ENCODE data around the gene ZNHIT2.

The ZNHIT2 gene

GRCh38 chr11:65087827-65088226, 29.7 kb downstream of the ZNHIT2 start:
- Histone ChIP-seq H3K27me3 (ENCODE audit: control insufficient read depth in 2 of 2, insufficient read depth in 2 of 2, low read length in 2 of 2) (no peaks in the 10 kb centered on the region), H3K4me3 (ENCODE audit: low read length in 2 of 2) (no peak overlapping the region), H3K27ac (ENCODE audit: low read depth in 2 of 2, low read length in 2 of 2) (no peak overlapping the region), H3K9me3 (ENCODE audit: control insufficient read depth in 2 of 2, low read length in 2 of 2) (no peaks in the 10 kb centered on the region), H3K9ac (ENCODE audit: low read depth in 1 of 2, low read length in 2 of 2) (no peak overlapping the region), H3K4me1 (ENCODE audit: control insufficient read depth in 2 of 2, insufficient read depth in 2 of 2, low read length in 2 of 2) (peaks cover 13 to 21% of the 10 kb centered on the region in 2 donors), H3K36me3 (ENCODE audit: control insufficient read depth in 2 of 2, insufficient read depth in 2 of 2, low read length in 2 of 2) (peaks cover 38 to 47% of the 10 kb centered on the region in 2 donors)

DNA sequence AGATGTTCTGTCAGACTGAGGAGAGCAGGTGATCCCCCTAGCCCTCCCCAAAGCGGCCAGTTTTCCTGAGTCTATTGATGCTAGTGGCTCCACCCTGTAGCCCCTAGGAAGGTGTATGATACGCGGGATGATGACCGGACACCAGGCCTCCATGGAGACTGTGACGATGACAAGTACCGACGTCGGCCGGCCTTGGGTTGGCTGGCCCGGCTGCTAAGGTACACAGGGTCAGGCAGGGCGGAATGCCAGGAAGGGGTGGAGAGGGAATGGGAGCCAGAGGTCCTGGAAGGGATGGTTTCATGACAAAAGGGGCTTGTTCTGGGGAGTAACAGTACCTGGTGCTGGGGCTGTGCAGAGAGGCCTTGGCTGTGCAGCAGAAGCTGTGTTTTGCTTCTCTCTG, 30.3 kb downstream of the ZNHIT2 start:
- H3K27me3 ChIP-seq (ENCODE audit: control insufficient read depth in 2 of 2, insufficient read depth in 2 of 2, low read length in 2 of 2) = no peaks in the 10 kb centered on the region
- peaks cover 13 to 21% of the 10 kb centered on the region in 2 donors for H3K4me1 ChIP-seq (ENCODE audit: control insufficient read depth in 2 of 2, insufficient read depth in 2 of 2, low read length in 2 of 2)
- H3K9ac ChIP-seq (ENCODE audit: low read depth in 1 of 2, low read length in 2 of 2) = no peak overlapping the region
- peaks cover 38 to 47% of the 10 kb centered on the region in 2 donors for H3K36me3 ChIP-seq (ENCODE audit: control insufficient read depth in 2 of 2, insufficient read depth in 2 of 2, low read length in 2 of 2)
- no peak overlapping the region for H3K4me3 ChIP-seq (ENCODE audit: low read length in 2 of 2)
- no peak overlapping the region for H3K27ac ChIP-seq (ENCODE audit: low read depth in 2 of 2, low read length in 2 of 2)
- no peaks in the 10 kb centered on the region for H3K9me3 ChIP-seq (ENCODE audit: control insufficient read depth in 2 of 2, low read length in 2 of 2)

DNA sequence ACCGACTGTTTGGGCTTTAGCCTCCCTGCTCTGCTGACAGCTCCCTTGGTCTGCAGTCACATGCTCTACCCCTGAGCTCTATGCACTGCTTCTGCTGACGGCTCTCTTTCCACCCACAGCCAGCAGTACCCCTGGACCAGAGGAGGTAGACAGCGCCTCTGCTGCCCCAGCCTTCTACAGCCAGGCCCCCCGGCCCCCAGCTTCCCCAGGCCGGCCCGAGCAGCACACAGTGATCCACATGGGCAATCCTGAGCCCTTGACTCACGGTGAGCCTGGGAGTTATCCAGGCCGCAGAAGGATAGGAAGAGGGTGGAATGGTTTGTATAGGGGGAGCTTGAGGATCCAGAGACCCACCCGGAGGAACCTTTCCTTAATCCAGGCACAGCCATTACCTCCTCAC, 30.7 kb downstream of the ZNHIT2 start:
- Histone ChIP-seq H3K4me3 (ENCODE audit: low read length in 2 of 2) (no peak overlapping the region), H3K27me3 (ENCODE audit: control insufficient read depth in 2 of 2, insufficient read depth in 2 of 2, low read length in 2 of 2) (no peaks in the 10 kb centered on the region), H3K9me3 (ENCODE audit: control insufficient read depth in 2 of 2, low read length in 2 of 2) (no peaks in the 10 kb centered on the region), H3K36me3 (ENCODE audit: control insufficient read depth in 2 of 2, insufficient read depth in 2 of 2, low read length in 2 of 2) (peaks cover 38 to 47% of the 10 kb centered on the region in 2 donors), H3K27ac (ENCODE audit: low read depth in 2 of 2, low read length in 2 of 2) (no peak overlapping the region), H3K9ac (ENCODE audit: low read depth in 1 of 2, low read length in 2 of 2) (no peak overlapping the region), H3K4me1 (ENCODE audit: control insufficient read depth in 2 of 2, insufficient read depth in 2 of 2, low read length in 2 of 2) (peaks cover 13 to 21% of the 10 kb centered on the region in 2 donors)

- peaks cover 38 to 47% of the 10 kb centered on the region in 2 donors for H3K36me3 ChIP-seq (ENCODE audit: control insufficient read depth in 2 of 2, insufficient read depth in 2 of 2, low read length in 2 of 2)
- no peak overlapping the region for H3K4me3 ChIP-seq (ENCODE audit: low read length in 2 of 2)
- no peaks in the 10 kb centered on the region for H3K27me3 ChIP-seq (ENCODE audit: control insufficient read depth in 2 of 2, insufficient read depth in 2 of 2, low read length in 2 of 2)
- no peaks in the 10 kb centered on the region for H3K9me3 ChIP-seq (ENCODE audit: control insufficient read depth in 2 of 2, low read length in 2 of 2)
- no peak overlapping the region for H3K9ac ChIP-seq (ENCODE audit: low read depth in 1 of 2, low read length in 2 of 2)
- H3K4me1 ChIP-seq (ENCODE audit: control insufficient read depth in 2 of 2, insufficient read depth in 2 of 2, low read length in 2 of 2) = peaks cover 13 to 21% of the 10 kb centered on the region in 2 donors
- H3K27ac ChIP-seq (ENCODE audit: low read depth in 2 of 2, low read length in 2 of 2) = no peak overlapping the region
Measured at GRCh38 chr11:65085446-65085845, 32.1 kb downstream of the ZNHIT2 start.

DNA sequence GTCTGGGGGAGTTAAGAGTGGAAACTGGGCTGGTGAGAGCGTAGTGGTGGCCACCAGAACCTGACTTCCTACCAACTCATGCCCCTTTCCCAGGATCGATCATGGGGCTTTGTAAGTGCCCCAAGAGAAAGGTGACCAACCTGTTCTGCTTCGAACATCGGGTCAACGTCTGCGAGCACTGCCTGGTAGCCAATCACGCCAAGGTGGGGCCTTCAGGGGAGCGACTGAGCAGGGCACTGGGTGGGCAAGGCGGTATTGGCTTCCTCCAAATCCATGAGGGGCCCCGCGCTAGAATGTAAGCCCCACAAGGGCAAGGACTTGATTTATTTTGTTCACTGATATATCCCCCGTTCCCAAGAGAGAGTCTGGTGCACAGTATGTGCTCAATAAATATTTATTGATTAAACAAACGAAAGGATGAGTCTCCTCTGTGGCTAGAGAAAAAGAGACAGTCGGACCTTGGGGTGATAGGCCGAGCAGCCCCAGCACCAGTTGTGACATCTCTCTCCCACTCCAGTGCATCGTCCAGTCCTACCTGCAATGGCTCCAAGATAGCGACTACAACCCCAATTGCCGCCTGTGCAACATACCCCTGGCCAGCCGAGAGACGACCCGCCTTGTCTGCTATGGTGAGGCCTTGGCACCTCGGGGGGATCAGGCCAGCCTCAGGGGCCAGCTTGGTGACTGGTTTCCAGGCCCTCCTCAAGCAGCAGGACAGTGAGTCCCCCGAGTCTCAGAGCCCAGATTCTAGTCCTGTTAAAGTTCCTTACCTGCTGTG, 32.7 kb downstream of the ZNHIT2 start:
- H3K9me3 ChIP-seq (ENCODE audit: control insufficient read depth in 2 of 2, low read length in 2 of 2) = no peaks in the 10 kb centered on the region
- H3K27me3 ChIP-seq (ENCODE audit: control insufficient read depth in 2 of 2, insufficient read depth in 2 of 2, low read length in 2 of 2) = no peaks in the 10 kb centered on the region
- peaks cover 13 to 21% of the 10 kb centered on the region in 2 donors for H3K4me1 ChIP-seq (ENCODE audit: control insufficient read depth in 2 of 2, insufficient read depth in 2 of 2, low read length in 2 of 2)
- H3K36me3 ChIP-seq (ENCODE audit: control insufficient read depth in 2 of 2, insufficient read depth in 2 of 2, low read length in 2 of 2) = peaks cover 38 to 47% of the 10 kb centered on the region in 2 donors
- H3K4me3 ChIP-seq (ENCODE audit: low read length in 2 of 2) = peak overlapping the region; percentile 70 to 97
- peak overlapping the region; percentile 75 to 96 for H3K9ac ChIP-seq (ENCODE audit: low read depth in 1 of 2, low read length in 2 of 2)
- H3K27ac ChIP-seq (ENCODE audit: low read depth in 2 of 2, low read length in 2 of 2) = peak overlapping the region; percentile 89 to 96

GRCh38 chr11:65083834-65084597, 33.5 kb downstream of the ZNHIT2 start, which contains the start of the genes CDCA5 and ZFPL1:
CDCA5 (minus strand) TSS chr11:65084040; CDS start chr11:65083978, 62 bp downstream.
ZFPL1 (plus strand) TSS chr11:65084222; CDS start chr11:65084699, 477 bp downstream.
- Histone ChIP-seq H3K36me3 (ENCODE audit: control insufficient read depth in 2 of 2, insufficient read depth in 2 of 2, low read length in 2 of 2) (peaks cover 31 to 40% of the 10 kb centered on the region in 2 donors), H3K4me3 (ENCODE audit: low read length in 2 of 2) (peak within 1 kb of the TSS; percentile 70 to 97), H3K9ac (ENCODE audit: low read depth in 1 of 2, low read length in 2 of 2) (peak within 1 kb of the TSS; percentile 75 to 96)

DNA sequence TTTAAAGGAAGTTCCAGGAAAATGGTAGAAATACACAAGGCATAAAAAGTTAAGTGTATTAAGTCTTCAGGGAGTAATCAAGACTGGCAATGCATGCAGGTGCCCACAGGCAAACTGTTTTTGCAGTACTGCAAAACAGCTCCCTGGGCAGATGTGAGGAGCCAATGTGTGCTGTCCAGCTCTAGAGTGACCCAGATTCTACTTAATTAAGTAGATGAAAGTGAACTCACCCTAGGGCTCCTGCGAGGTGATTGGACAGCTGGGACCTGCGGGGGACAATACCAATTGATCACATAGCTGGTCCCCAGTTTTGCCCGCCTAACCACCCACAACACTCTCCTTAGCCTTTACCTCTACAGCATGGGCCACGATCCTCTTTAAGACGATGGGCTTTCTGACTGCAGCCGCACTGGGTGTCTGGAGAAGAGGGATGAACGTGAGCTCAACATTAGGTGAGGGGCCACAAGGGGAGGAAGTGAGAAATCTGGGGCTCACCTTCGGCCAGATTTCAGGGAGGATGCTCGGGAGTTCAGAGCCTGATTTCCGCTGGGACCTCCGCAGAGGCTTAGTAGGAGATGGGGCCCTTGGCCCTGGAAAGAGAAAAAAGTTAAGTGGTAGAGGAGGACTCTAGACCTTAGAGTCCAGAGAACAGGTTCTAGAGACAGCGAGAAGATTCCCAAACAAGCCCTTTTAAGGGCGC, 34.2 kb downstream of the ZNHIT2 start:
- peak overlapping the region in 1 of 2 donors; percentile 96 for H3K27ac ChIP-seq (ENCODE audit: low read depth in 2 of 2, low read length in 2 of 2)
- no peaks in the 10 kb centered on the region for H3K27me3 ChIP-seq (ENCODE audit: control insufficient read depth in 2 of 2, insufficient read depth in 2 of 2, low read length in 2 of 2)
- H3K4me1 ChIP-seq (ENCODE audit: control insufficient read depth in 2 of 2, insufficient read depth in 2 of 2, low read length in 2 of 2) = peaks cover 15 to 24% of the 10 kb centered on the region in 2 donors
- H3K36me3 ChIP-seq (ENCODE audit: control insufficient read depth in 2 of 2, insufficient read depth in 2 of 2, low read length in 2 of 2) = peaks cover 24 to 34% of the 10 kb centered on the region in 2 donors
- H3K9me3 ChIP-seq (ENCODE audit: control insufficient read depth in 2 of 2, low read length in 2 of 2) = no peaks in the 10 kb centered on the region
- H3K4me3 ChIP-seq (ENCODE audit: low read length in 2 of 2) = peak overlapping the region; percentile 70 to 97
- peak overlapping the region; percentile 56 to 75 for H3K9ac ChIP-seq (ENCODE audit: low read depth in 1 of 2, low read length in 2 of 2)

More at GRCh38 chr11:65083834-65084597, 33.5 kb downstream of the ZNHIT2 start, which contains the start of the genes CDCA5 and ZFPL1:
- Histone ChIP-seq H3K9me3 (ENCODE audit: control insufficient read depth in 2 of 2, low read length in 2 of 2) (no peaks in the 10 kb centered on the region), H3K4me1 (ENCODE audit: control insufficient read depth in 2 of 2, insufficient read depth in 2 of 2, low read length in 2 of 2) (peaks cover 13 to 21% of the 10 kb centered on the region in 2 donors), H3K27me3 (ENCODE audit: control insufficient read depth in 2 of 2, insufficient read depth in 2 of 2, low read length in 2 of 2) (no peaks in the 10 kb centered on the region), H3K27ac (ENCODE audit: low read depth in 2 of 2, low read length in 2 of 2) (peak within 1 kb of the TSS; percentile 89 to 96)

DNA sequence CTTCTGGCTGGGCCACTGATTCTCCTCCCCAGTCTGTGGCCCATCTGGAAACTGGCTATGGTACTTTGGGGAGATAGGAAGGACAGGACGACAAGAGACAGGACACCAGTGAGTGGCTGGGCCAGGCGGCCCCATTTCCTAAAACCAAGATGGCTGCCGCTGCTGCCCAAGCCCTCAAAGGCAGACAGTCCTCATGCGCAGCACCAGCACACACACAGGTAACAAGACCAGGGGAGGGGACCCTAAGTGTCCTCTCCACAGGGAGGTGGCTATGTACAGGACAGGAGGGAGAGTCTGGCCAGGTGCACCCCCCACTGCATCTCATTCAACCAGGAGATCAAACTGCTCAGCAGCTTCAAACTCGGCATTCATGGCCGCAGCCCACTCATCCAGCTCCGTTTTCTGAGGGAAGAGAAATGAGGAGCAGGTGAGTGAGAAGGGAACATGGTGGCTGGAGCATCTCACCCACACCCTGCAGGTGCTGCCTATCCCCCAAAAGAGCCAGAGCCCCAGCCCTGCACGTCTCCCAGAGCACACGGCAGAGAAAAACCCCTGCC, 38.6 kb downstream of the ZNHIT2 start:
- Histone ChIP-seq H3K36me3 (ENCODE audit: control insufficient read depth in 2 of 2, insufficient read depth in 2 of 2, low read length in 2 of 2) (no peaks in the 10 kb centered on the region), H3K4me1 (ENCODE audit: control insufficient read depth in 2 of 2, insufficient read depth in 2 of 2, low read length in 2 of 2) (peaks cover 12% of the 10 kb centered on the region in 2 donors), H3K4me3 (ENCODE audit: low read length in 2 of 2) (no peak overlapping the region), H3K9me3 (ENCODE audit: control insufficient read depth in 2 of 2, low read length in 2 of 2) (no peaks in the 10 kb centered on the region), H3K9ac (ENCODE audit: low read depth in 1 of 2, low read length in 2 of 2) (no peak overlapping the region), H3K27ac (ENCODE audit: low read depth in 2 of 2, low read length in 2 of 2) (no peak overlapping the region), H3K27me3 (ENCODE audit: control insufficient read depth in 2 of 2, insufficient read depth in 2 of 2, low read length in 2 of 2) (no peaks in the 10 kb centered on the region)

- Histone ChIP-seq H3K4me3 (ENCODE audit: low read length in 2 of 2) (no peak overlapping the region), H3K9ac (ENCODE audit: low read depth in 1 of 2, low read length in 2 of 2) (peak overlapping the region in 1 of 2 donors; percentile 26), H3K36me3 (ENCODE audit: control insufficient read depth in 2 of 2, insufficient read depth in 2 of 2, low read length in 2 of 2) (no peaks in the 10 kb centered on the region), H3K27ac (ENCODE audit: low read depth in 2 of 2, low read length in 2 of 2) (no peak overlapping the region), H3K9me3 (ENCODE audit: control insufficient read depth in 2 of 2, low read length in 2 of 2) (no peaks in the 10 kb centered on the region), H3K4me1 (ENCODE audit: control insufficient read depth in 2 of 2, insufficient read depth in 2 of 2, low read length in 2 of 2) (peaks cover 6% of the 10 kb centered on the region in 2 donors), H3K27me3 (ENCODE audit: control insufficient read depth in 2 of 2, insufficient read depth in 2 of 2, low read length in 2 of 2) (no peaks in the 10 kb centered on the region)
Measured at GRCh38 chr11:65078151-65078550, 39.4 kb downstream of the ZNHIT2 start.

All from mucosa of rectum (tissue), 2 donors.